ENCODE measurements around the gene SRD5A2. TPM values are rescaled to one million over a fixed set of nuclear protein-coding genes. Genes with fewer than 3 reads are reported as not detected.

SRD5A2 gene
- total RNA-seq, 2 donors from 2014 or later: not detected

GRCh38 chr2:31474296-31474695 is 106.4 kb downstream of the SRD5A2 start:
- DNase-seq (ENCODE audit: low spot score): no peak
- H3K27me3 Mint-ChIP-seq: peaks cover 4 to 44% of the 10 kb centered on the region in 2 donors
- no peaks in the 10 kb centered on the region for H3K4me1 Mint-ChIP-seq (ENCODE audit: low read depth in 2 of 2)
- no peak overlapping the region for H3K4me3 Mint-ChIP-seq
- no peak for ATAC-seq
- peaks cover 11% of the 10 kb centered on the region for H3K9me3 Mint-ChIP-seq
- no peaks in the 10 kb centered on the region for H3K36me3 Mint-ChIP-seq
- no peak overlapping the region for H3K27ac Mint-ChIP-seq

Other genes with a start within 250 kb of the SRD5A2 start
- under 1 TPM in 1 of 2 donors, not detected in 1; 0.08 TPM for gene XDH, start 166.2 kb downstream of the SRD5A2 start, total RNA-seq